ENCODE results near the gene KCNQ5.

DNA sequence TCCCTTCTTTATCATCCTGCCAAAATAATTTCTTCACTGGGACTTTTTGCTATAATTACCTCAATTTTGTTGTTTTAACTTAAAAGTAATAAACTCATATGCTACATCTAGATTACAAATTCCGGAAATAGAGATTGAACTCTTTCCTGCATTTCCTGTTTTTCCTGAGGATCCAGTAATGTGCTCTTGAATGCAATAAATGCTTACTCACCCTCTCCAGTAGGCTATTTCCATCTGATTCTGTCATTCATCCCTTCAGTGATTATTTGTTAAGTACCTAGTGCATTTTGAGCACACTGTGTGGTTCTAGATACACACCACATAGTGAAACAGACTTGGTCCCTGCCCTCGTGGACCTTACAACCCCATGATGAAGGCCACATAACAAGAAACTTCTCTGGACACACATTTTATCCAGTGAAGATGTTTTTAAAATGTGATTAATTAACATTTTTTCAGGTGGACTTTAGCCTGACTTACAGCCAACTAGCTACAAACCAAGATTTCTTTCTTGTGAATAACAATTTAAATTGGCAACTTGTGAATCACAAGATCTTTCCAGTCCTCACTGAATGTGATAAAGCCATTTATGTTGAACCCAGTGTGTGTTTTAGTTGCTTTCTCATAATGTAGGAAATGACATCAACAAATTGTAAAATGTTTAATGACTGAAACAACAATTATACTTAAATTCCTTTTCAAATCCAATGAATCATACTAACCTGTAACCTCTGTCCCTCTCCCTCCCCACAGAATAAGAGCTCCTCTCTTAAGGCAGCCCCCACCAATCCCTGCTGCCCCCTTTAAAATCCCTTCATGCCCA is 331.2 kb downstream of the KCNQ5 start:
- TF ChIP-seq CTCF (IDR thresholded peaks at IDR 0.05; ENCODE audit: low read length), result no peak
- TF ChIP-seq EZH2 (IDR thresholded peaks at IDR 0.05; ENCODE audit: borderline replicate concordance, low read length), result no peak
